GM21526 (cell line): ENCODE results near the gene KLHDC4.
"Not testable (repeated sequence)": the region's sequence is repeated elsewhere in the genome, so short reads cannot be mapped to it uniquely, and the experiment has no call there.

Source experiments
- ATAC-seq: cut with Tn5 transposase; IDR thresholded peaks from one replicate; pipeline ENCODE4 v1.9.1; 2021; ENCODE audit warnings: moderate library complexity; ENCODE audit not compliant: unreplicated experiment, low FRiP score

KLHDC4 gene

GRCh38 chr16:87747626-87748414, 18.0 kb downstream of the KLHDC4 start:
- no peak for ATAC-seq

- no peak for ATAC-seq
Measured at GRCh38 chr16:87746178-87746577, 19.6 kb downstream of the KLHDC4 start.

- ATAC-seq = no peak
Measured at GRCh38 chr16:87744750-87745514, 20.9 kb downstream of the KLHDC4 start.

- no peak for ATAC-seq
Measured at GRCh38 chr16:87742781-87743490, 22.9 kb downstream of the KLHDC4 start.

- ATAC-seq = no peak
Measured at GRCh38 chr16:87741700-87742415, 23.9 kb downstream of the KLHDC4 start.

- ATAC-seq = no peak
Measured at GRCh38 chr16:87740909-87741424, 24.8 kb downstream of the KLHDC4 start.

- no peak for ATAC-seq
Measured at GRCh38 chr16:87740441-87740840, 25.3 kb downstream of the KLHDC4 start.

- no peak for ATAC-seq
Measured at GRCh38 chr16:87739801-87740200, 26.0 kb downstream of the KLHDC4 start.

- no peak for ATAC-seq
Measured at GRCh38 chr16:87736008-87736382, 29.8 kb downstream of the KLHDC4 start.

GRCh38 chr16:87735270-87736007, 30.3 kb downstream of the KLHDC4 start:
- no peak for ATAC-seq

- no peak for ATAC-seq
Measured at GRCh38 chr16:87734644-87735043, 31.1 kb downstream of the KLHDC4 start.

GRCh38 chr16:87733190-87733589, 32.6 kb downstream of the KLHDC4 start:
- ATAC-seq = no peak

- no peak for ATAC-seq
Measured at GRCh38 chr16:87731607-87732006, 34.2 kb downstream of the KLHDC4 start.

- no peak for ATAC-seq
Measured at GRCh38 chr16:87729266-87729954, 36.4 kb downstream of the KLHDC4 start.

GRCh38 chr16:87728026-87728425, 37.8 kb downstream of the KLHDC4 start:
- ATAC-seq = no peak

GRCh38 chr16:87727346-87727745, 38.4 kb downstream of the KLHDC4 start:
- no peak for ATAC-seq

- not testable (repeated sequence) for ATAC-seq
Measured at GRCh38 chr16:87726577-87726976, 39.2 kb downstream of the KLHDC4 start.

GRCh38 chr16:87725596-87726235, 40.1 kb downstream of the KLHDC4 start:
- no peak for ATAC-seq
